ENCODE results near the gene NRARP. TPM values are rescaled to one million over a fixed set of nuclear protein-coding genes. Genes with fewer than 3 reads are reported as not detected.

The NRARP gene
- total and polyA plus RNA-seq, 2 of the 13 experiments (the other 11 are each of a cell fraction or from before 2014, with no cell fraction given), result 0.22 to 0.46 TPM

DNA sequence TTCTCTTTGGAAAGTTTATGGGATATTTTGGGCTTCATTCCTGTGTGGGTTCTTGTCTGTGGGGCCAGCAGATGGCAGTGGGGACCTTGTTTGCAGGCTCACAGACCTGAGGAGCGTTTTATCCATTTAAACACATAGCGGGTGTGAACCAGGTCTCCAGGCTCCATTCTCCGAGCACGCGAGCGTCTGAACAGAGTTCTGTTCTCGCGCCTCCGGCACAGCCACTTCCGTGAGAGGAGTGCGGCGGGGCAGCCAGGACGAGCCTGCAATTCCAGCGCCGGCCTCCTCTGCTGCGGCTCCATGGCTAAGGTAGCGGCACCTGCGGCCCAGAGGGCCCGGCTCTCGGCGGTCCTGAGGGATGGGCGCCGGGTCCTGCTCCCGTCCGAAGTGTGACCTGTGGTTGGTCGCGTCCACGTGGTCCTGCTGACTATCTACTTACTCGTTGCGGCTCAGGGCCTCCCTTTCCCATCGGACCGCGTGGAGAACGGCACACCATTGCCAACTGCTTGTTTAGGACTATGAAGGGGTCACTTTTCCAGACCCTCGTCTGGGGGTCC is 7.3 kb downstream of the NRARP start (continued):
- TF ChIP-seq, protein P1, sequence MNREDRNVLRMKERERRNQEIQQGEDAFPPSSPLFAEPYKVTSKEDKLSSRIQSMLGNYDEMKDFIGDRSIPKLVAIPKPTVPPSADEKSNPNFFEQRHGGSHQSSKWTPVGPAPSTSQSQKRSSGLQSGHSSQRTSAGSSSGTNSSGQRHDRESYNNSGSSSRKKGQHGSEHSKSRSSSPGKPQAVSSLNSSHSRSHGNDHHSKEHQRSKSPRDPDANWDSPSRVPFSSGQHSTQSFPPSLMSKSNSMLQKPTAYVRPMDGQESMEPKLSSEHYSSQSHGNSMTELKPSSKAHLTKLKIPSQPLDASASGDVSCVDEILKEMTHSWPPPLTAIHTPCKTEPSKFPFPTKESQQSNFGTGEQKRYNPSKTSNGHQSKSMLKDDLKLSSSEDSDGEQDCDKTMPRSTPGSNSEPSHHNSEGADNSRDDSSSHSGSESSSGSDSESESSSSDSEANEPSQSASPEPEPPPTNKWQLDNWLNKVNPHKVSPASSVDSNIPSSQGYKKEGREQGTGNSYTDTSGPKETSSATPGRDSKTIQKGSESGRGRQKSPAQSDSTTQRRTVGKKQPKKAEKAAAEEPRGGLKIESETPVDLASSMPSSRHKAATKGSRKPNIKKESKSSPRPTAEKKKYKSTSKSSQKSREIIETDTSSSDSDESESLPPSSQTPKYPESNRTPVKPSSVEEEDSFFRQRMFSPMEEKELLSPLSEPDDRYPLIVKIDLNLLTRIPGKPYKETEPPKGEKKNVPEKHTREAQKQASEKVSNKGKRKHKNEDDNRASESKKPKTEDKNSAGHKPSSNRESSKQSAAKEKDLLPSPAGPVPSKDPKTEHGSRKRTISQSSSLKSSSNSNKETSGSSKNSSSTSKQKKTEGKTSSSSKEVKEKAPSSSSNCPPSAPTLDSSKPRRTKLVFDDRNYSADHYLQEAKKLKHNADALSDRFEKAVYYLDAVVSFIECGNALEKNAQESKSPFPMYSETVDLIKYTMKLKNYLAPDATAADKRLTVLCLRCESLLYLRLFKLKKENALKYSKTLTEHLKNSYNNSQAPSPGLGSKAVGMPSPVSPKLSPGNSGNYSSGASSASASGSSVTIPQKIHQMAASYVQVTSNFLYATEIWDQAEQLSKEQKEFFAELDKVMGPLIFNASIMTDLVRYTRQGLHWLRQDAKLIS (CRISPR knock-in tag; IDR thresholded peaks at IDR 0.05), result no peak
- TF ChIP-seq ZFYVE20 (CRISPR knock-in tag; IDR thresholded peaks at IDR 0.05; ENCODE audit: borderline replicate concordance, low read depth) (no peak), EHMT2 (IDR thresholded peaks at IDR 0.05; ENCODE audit: borderline replicate concordance, low read depth, low read length) (no peak), BRD4 (CRISPR knock-in tag; IDR thresholded peaks at IDR 0.05) (no peak), ZNF543 (CRISPR knock-in tag; IDR thresholded peaks at IDR 0.05) (no peak), PAWR (CRISPR knock-in tag; IDR thresholded peaks at IDR 0.05; ENCODE audit: borderline replicate concordance) (no peak), NR2F2 (IDR thresholded peaks at IDR 0.05; ENCODE audit: borderline replicate concordance, low read depth) (no peak), PHF8 (CRISPR knock-in tag; IDR thresholded peaks at IDR 0.05) (peak; percentile 42; the same call in 1 of the 2 replicates), ZNF605 (CRISPR knock-in tag; IDR thresholded peaks at IDR 0.05) (no peak), HHEX (CRISPR knock-in tag; IDR thresholded peaks at IDR 0.05) (no peak), MZF1 (CRISPR knock-in tag; IDR thresholded peaks at IDR 0.05; ENCODE audit: borderline replicate concordance) (no peak), ZNF670 (CRISPR knock-in tag; IDR thresholded peaks at IDR 0.05; ENCODE audit: borderline replicate concordance) (no peak), HDAC6 (IDR thresholded peaks at IDR 0.05; ENCODE audit: low read depth, low read length) (no peak), ZNF777 (CRISPR knock-in tag; IDR thresholded peaks at IDR 0.05) (peak; percentile 23; the same call in 1 of the 2 replicates)
- TF ChIP-seq, protein P2, sequence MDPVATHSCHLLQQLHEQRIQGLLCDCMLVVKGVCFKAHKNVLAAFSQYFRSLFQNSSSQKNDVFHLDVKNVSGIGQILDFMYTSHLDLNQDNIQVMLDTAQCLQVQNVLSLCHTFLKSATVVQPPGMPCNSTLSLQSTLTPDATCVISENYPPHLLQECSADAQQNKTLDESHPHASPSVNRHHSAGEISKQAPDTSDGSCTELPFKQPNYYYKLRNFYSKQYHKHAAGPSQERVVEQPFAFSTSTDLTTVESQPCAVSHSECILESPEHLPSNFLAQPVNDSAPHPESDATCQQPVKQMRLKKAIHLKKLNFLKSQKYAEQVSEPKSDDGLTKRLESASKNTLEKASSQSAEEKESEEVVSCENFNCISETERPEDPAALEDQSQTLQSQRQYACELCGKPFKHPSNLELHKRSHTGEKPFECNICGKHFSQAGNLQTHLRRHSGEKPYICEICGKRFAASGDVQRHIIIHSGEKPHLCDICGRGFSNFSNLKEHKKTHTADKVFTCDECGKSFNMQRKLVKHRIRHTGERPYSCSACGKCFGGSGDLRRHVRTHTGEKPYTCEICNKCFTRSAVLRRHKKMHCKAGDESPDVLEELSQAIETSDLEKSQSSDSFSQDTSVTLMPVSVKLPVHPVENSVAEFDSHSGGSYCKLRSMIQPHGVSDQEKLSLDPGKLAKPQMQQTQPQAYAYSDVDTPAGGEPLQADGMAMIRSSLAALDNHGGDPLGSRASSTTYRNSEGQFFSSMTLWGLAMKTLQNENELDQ (CRISPR knock-in tag; IDR thresholded peaks at IDR 0.05; ENCODE audit: borderline replicate concordance), result no peak
- TF ChIP-seq, protein P3, sequence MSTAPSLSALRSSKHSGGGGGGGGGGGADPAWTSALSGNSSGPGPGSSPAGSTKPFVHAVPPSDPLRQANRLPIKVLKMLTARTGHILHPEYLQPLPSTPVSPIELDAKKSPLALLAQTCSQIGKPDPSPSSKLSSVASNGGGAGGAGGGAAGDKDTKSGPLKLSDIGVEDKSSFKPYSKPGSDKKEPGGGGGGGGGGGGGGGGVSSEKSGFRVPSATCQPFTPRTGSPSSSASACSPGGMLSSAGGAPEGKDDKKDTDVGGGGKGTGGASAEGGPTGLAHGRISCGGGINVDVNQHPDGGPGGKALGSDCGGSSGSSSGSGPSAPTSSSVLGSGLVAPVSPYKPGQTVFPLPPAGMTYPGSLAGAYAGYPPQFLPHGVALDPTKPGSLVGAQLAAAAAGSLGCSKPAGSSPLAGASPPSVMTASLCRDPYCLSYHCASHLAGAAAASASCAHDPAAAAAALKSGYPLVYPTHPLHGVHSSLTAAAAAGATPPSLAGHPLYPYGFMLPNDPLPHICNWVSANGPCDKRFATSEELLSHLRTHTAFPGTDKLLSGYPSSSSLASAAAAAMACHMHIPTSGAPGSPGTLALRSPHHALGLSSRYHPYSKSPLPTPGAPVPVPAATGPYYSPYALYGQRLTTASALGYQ (CRISPR knock-in tag; IDR thresholded peaks at IDR 0.05), result 0 out of 2 replicates have a peak, but pooled peaks have one; percentile 26
- TF ChIP-seq, protein P4, sequence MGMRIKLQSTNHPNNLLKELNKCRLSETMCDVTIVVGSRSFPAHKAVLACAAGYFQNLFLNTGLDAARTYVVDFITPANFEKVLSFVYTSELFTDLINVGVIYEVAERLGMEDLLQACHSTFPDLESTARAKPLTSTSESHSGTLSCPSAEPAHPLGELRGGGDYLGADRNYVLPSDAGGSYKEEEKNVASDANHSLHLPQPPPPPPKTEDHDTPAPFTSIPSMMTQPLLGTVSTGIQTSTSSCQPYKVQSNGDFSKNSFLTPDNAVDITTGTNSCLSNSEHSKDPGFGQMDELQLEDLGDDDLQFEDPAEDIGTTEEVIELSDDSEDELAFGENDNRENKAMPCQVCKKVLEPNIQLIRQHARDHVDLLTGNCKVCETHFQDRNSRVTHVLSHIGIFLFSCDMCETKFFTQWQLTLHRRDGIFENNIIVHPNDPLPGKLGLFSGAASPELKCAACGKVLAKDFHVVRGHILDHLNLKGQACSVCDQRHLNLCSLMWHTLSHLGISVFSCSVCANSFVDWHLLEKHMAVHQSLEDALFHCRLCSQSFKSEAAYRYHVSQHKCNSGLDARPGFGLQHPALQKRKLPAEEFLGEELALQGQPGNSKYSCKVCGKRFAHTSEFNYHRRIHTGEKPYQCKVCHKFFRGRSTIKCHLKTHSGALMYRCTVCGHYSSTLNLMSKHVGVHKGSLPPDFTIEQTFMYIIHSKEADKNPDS (CRISPR knock-in tag; IDR thresholded peaks at IDR 0.05), result no peak
- TF ChIP-seq, protein P5, sequence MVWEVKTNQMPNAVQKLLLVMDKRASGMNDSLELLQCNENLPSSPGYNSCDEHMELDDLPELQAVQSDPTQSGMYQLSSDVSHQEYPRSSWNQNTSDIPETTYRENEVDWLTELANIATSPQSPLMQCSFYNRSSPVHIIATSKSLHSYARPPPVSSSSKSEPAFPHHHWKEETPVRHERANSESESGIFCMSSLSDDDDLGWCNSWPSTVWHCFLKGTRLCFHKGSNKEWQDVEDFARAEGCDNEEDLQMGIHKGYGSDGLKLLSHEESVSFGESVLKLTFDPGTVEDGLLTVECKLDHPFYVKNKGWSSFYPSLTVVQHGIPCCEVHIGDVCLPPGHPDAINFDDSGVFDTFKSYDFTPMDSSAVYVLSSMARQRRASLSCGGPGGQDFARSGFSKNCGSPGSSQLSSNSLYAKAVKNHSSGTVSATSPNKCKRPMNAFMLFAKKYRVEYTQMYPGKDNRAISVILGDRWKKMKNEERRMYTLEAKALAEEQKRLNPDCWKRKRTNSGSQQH (CRISPR knock-in tag; IDR thresholded peaks at IDR 0.05; ENCODE audit: low read depth), result no peak
